HEK293 (cell line): ENCODE measurements around the gene MYO15B.

Experiments
- MEIS1 ChIP-seq: sonication (generic); formaldehyde crosslinking; IDR thresholded peaks from 2 replicates; pipeline ENCODE4 v1.8.1; 2022; ENCODE audit warnings: missing genetic modification reagents, mild to moderate bottlenecking, borderline replicate concordance
- ZNF274 ChIP-seq, 2 experiments: fragments of 200-500 bp in 1 of 2; fragments of 450-650 bp in 1 of 2; sonication (Bioruptor generic) in 1 of 2; formaldehyde crosslinking in 1 of 2; IDR thresholded peaks; 2 replicates each; pipeline versions ENCODE4 v1.5.1 to v1.6.1; 2014 to 2016; ENCODE audit warnings: borderline replicate concordance in 1 of 2, inconsistent platforms in 1 of 2, low read length in 1 of 2, missing biosample characterization in 1 of 2, missing genetic modification characterization in 1 of 2
- ZNF311 ChIP-seq: fragments of 450-650 bp; formaldehyde crosslinking; IDR thresholded peaks from 2 replicates; pipeline ENCODE4 v1.5.1; 2017; ENCODE audit warnings: missing biosample characterization, missing genetic modification characterization, borderline replicate concordance
- ZNF423 ChIP-seq: fragments of 450-650 bp; formaldehyde crosslinking; IDR thresholded peaks from 2 replicates; pipeline ENCODE4 v1.5.1; 2016; ENCODE audit warnings: missing biosample characterization, missing genetic modification characterization
- ZNF48 ChIP-seq: fragments of 450-650 bp; formaldehyde crosslinking; IDR thresholded peaks from 2 replicates; pipeline ENCODE4 v1.5.1; 2016; ENCODE audit warnings: missing biosample characterization, missing genetic modification characterization
- TF ChIP-seq, protein P1 (sequence below): fragments of 450-650 bp; formaldehyde crosslinking; IDR thresholded peaks from 2 replicates; pipeline ENCODE4 v1.5.1; 2016; ENCODE audit warnings: missing biosample characterization, missing genetic modification characterization

DNA sequence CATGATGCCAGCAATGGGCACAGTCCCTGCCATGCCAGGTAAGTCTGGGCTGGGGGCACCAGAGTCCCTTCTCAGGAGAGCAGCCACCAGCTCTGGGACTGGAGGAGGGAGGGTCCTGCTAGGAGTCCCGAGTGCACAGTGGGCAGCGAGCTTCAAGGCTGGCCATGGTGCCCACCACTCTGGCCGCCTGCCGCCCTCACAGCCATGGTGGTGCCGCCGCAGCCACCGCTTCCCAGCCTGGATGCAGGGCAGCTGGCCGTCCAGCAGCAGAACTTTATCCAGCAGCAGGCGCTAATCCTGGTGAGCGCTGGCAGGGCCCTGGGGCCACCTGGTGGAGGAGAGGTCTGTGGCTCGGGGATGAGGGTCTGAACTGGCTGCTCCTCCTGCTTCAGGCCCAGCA is 27.7 kb downstream of the MYO15B start:
- TF ChIP-seq ZNF311 = no peak
- TF ChIP-seq, protein P1, sequence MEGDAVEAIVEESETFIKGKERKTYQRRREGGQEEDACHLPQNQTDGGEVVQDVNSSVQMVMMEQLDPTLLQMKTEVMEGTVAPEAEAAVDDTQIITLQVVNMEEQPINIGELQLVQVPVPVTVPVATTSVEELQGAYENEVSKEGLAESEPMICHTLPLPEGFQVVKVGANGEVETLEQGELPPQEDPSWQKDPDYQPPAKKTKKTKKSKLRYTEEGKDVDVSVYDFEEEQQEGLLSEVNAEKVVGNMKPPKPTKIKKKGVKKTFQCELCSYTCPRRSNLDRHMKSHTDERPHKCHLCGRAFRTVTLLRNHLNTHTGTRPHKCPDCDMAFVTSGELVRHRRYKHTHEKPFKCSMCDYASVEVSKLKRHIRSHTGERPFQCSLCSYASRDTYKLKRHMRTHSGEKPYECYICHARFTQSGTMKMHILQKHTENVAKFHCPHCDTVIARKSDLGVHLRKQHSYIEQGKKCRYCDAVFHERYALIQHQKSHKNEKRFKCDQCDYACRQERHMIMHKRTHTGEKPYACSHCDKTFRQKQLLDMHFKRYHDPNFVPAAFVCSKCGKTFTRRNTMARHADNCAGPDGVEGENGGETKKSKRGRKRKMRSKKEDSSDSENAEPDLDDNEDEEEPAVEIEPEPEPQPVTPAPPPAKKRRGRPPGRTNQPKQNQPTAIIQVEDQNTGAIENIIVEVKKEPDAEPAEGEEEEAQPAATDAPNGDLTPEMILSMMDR (tag by site-specific recombination) = peak; percentile 56
- TF ChIP-seq ZNF423 (tag by site-specific recombination) = no peak
- no peak for TF ChIP-seq ZNF48
- no peak for TF ChIP-seq ZNF274 (IDR thresholded peaks at IDR 0.05; ENCODE audit: low read length)
- TF ChIP-seq ZNF274 (tag by site-specific recombination; IDR thresholded peaks at IDR 0.05; ENCODE audit: borderline replicate concordance) = no peak
- no peak for TF ChIP-seq MEIS1 (CRISPR knock-in tag)
